Peyer's patch (tissue), 4 donors: ENCODE measurements around the gene GOLGA8B.

Experiments
- POLR2A ChIP-seq, 2 donors: fragments of 450-650 bp; IDR thresholded peaks; one replicate each; pipeline ENCODE4 v1.5.1; 2017; ENCODE audit warnings: antibody characterized with exemption in 2 of 2, mild to moderate bottlenecking in 2 of 2, moderate library complexity in 2 of 2
- TF ChIP-seq, protein P1 (sequence below), 6 experiments: fragments of 450-650 bp in 4 of 6; fragments of 200-600 bp in 2 of 6; sonication (generic) in 1 of 6; IDR thresholded peaks; one replicate each; pipeline ENCODE4 v1.5.1; 2017 to 2019; ENCODE audit warnings: antibody characterized with exemption in 6 of 6, mild to moderate bottlenecking in 3 of 6, moderate library complexity in 1 of 6

GRCh38 chr15:34618073-34618472 is 34.6 kb upstream of the GOLGA8B start:
- TF ChIP-seq, protein P1, sequence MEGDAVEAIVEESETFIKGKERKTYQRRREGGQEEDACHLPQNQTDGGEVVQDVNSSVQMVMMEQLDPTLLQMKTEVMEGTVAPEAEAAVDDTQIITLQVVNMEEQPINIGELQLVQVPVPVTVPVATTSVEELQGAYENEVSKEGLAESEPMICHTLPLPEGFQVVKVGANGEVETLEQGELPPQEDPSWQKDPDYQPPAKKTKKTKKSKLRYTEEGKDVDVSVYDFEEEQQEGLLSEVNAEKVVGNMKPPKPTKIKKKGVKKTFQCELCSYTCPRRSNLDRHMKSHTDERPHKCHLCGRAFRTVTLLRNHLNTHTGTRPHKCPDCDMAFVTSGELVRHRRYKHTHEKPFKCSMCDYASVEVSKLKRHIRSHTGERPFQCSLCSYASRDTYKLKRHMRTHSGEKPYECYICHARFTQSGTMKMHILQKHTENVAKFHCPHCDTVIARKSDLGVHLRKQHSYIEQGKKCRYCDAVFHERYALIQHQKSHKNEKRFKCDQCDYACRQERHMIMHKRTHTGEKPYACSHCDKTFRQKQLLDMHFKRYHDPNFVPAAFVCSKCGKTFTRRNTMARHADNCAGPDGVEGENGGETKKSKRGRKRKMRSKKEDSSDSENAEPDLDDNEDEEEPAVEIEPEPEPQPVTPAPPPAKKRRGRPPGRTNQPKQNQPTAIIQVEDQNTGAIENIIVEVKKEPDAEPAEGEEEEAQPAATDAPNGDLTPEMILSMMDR (IDR thresholded peaks at IDR 0.05) = no peak
- TF ChIP-seq POLR2A (IDR thresholded peaks at IDR 0.05) = no peak
